Fibroblast of skin of back (primary cell): ENCODE results near the gene FAM200C.

Experiments
- DNase-seq: peaks from one replicate; pipeline ENCODE4 v3.0.0-alpha.2; 2013

Gene FAM200C

GRCh38 chr5:160419458-160420330, 19.8 kb upstream of the FAM200C start:
- DNase-seq: no peak

- DNase-seq: peak; percentile 96
Measured at GRCh38 chr5:160418561-160419457, 19.0 kb upstream of the FAM200C start, which contains the start of gene SLU7. Gene SLU7 (minus strand): TSS chr5:160419081. CDS start chr5:160415294, 3,787 bp downstream.

- DNase-seq: peak; percentile 13
Measured at GRCh38 chr5:160398806-160399205, 1.0 kb downstream of the FAM200C start.

- no peak for DNase-seq
Measured at GRCh38 chr5:160397492-160397891, 2.4 kb downstream of the FAM200C start.

- no peak for DNase-seq
Measured at GRCh38 chr5:160395111-160395510, 4.7 kb downstream of the FAM200C start.

GRCh38 chr5:160390787-160391696, 8.8 kb downstream of the FAM200C start:
- DNase-seq: peak; percentile 31

GRCh38 chr5:160387445-160387844, 12.4 kb downstream of the FAM200C start:
- DNase-seq: no peak

GRCh38 chr5:160385496-160385895, 14.4 kb downstream of the FAM200C start:
- no peak for DNase-seq

- DNase-seq: no peak
Measured at GRCh38 chr5:160384681-160385080, 15.2 kb downstream of the FAM200C start.

- DNase-seq: no peak
Measured at GRCh38 chr5:160382346-160382745, 17.5 kb downstream of the FAM200C start.

- DNase-seq: no peak
Measured at GRCh38 chr5:160380041-160380440, 19.8 kb downstream of the FAM200C start.

GRCh38 chr5:160379511-160379910, 20.3 kb downstream of the FAM200C start:
- no peak for DNase-seq

GRCh38 chr5:160378330-160378729, 21.5 kb downstream of the FAM200C start:
- no peak for DNase-seq

- DNase-seq: no peak
Measured at GRCh38 chr5:160377651-160378050, 22.2 kb downstream of the FAM200C start.

GRCh38 chr5:160376416-160376815, 23.4 kb downstream of the FAM200C start:
- no peak for DNase-seq

- no peak for DNase-seq
Measured at GRCh38 chr5:160375701-160376100, 24.2 kb downstream of the FAM200C start.

- peak; percentile 56 for DNase-seq
Measured at GRCh38 chr5:160375166-160375565, 24.7 kb downstream of the FAM200C start.

- no peak for DNase-seq
Measured at GRCh38 chr5:160371294-160371693, 28.6 kb downstream of the FAM200C start.

GRCh38 chr5:160370713-160371034, 29.2 kb downstream of the FAM200C start:
- DNase-seq: no peak

- DNase-seq: peak; percentile 78
Measured at GRCh38 chr5:160369990-160370712, 29.7 kb downstream of the FAM200C start, which contains the start of gene C1QTNF2. Gene C1QTNF2 (minus strand): TSS chr5:160370626. CDS start chr5:160355011, 15,615 bp downstream.

GRCh38 chr5:160367885-160368284, 32.0 kb downstream of the FAM200C start:
- DNase-seq: no peak

GRCh38 chr5:160367261-160367660, 32.6 kb downstream of the FAM200C start:
- no peak for DNase-seq
